NCI-H2081 treated with DMSO at 0.1 percent for 48 hours (cell line): ENCODE data around the gene PLD4.
"Not testable (repeated sequence)": the region's sequence is repeated elsewhere in the genome, so short reads cannot be mapped to it uniquely, and the experiment has no call there.

Experiments
- DNase-seq: peaks from one replicate; lab custom pipeline; 2025; lab: John Stamatoyannopoulos, UW

The PLD4 gene

DNA sequence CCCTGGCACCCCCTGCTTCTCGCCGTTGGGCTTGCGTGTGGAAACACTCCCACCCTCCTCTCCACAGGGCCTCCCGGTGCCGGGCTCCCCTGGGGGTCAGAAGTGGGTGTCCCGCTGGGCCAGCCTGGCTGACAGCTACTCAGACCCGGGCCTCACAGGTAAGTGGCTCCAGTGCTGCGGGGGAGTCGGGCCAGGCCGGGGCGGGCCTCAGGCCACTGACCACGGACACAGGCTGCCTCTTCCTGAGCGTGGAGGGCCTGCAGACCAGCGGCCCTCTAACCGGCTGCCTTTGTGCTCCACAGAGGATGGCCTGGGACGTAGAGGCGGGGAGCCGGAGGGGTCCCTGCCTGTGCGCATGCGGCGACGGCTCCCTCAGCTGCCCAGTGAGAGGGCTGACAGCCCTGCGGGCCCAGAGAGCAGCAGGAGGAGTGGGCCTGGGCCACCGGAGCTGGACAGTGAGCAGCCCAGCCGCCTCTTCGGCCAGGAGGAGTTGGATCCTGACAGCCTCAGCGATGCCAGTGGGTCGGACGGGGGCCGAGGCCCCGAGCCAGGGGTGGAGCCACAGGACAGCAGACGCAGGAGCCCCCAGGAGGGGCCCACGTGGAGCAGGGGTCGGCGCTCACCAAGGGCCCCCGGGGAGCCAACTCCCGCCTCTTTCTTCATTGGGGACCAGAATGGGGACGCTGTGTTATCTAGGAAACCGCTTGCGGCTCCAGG lies 38.5 kb upstream of the PLD4 start:
- DNase-seq = no peak

DNA sequence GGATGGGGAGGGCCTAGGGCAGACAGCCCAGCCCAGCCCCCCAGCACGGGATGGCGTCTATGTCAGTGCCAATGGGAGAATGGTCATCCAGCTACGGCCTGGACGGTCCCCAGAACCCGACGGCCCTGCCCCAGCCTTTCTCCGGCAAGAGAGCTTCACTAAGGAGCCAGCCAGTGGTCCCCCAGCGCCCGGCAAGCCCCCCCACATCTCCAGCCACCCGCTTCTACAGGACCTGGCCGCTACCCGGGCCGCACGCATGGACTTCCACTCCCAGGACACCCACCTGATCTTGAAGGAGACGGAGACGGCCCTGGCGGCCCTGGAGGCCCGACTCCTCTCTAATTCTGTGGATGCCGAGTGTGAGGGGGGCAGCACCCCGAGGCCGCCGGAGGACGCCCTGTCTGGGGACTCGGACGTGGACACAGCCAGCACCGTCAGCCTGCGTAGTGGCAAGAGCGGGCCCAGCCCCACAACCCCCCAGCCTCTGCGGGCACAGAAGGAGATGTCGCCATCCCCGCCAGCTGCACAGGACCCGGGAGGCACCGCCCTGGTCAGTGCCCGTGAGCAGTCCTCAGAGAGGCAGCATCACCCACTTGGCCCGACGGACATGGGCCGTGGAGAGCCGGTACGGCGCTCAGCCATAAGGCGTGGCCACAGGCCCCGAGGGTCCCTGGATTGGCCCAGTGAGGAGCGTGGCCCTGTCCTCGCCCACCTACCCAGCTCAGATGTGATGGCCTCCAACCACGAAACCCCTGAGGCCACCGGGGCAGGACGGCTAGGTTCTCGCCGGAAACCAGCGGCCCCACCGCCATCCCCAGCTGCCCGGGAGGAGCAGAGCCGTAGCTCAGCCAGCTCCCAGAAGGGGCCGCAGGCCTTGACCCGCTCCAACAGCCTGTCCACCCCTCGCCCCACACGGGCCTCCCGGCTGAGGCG lies 37.7 kb upstream of the PLD4 start:
- no peak for DNase-seq

DNA sequence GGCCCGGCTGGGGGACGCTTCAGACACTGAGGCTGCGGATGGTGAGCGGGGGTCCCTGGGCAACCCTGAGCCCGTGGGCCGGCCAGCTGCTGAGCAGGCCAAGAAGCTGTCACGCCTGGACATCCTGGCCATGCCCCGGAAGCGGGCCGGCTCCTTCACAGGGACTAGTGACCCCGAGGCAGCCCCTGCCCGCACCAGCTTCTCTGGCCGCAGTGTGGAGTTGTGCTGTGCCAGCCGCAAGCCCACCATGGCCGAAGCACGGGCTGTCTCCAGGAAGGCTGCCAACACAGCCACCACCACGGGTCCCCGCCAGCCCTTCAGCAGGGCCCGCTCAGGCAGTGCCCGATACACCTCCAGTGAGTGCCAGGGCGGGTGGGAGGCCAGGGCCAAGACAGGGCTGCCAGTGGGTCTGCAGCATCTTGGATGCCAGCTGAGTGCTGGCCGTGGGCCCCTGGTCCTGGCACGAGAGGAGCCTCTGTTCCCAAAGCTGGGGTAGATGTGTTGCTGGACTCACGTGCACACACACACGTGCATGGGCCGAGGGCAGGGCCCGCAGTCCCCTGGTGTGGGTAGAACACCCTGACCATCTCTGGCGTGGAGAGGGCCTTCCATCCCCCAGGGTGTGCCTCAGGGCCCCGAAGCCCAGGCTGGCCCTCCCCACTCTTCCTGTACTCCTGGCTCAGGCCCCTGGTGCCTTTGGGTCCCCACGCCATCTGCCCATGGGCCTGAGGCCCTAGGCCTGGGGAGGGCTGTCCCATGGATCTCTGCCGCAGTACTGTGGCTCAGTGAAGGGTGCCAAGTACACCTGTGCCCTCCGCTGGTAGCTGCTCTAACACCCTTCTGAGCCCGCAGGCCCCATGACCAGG lies 36.8 kb upstream of the PLD4 start:
- DNase-seq = no peak

DNA sequence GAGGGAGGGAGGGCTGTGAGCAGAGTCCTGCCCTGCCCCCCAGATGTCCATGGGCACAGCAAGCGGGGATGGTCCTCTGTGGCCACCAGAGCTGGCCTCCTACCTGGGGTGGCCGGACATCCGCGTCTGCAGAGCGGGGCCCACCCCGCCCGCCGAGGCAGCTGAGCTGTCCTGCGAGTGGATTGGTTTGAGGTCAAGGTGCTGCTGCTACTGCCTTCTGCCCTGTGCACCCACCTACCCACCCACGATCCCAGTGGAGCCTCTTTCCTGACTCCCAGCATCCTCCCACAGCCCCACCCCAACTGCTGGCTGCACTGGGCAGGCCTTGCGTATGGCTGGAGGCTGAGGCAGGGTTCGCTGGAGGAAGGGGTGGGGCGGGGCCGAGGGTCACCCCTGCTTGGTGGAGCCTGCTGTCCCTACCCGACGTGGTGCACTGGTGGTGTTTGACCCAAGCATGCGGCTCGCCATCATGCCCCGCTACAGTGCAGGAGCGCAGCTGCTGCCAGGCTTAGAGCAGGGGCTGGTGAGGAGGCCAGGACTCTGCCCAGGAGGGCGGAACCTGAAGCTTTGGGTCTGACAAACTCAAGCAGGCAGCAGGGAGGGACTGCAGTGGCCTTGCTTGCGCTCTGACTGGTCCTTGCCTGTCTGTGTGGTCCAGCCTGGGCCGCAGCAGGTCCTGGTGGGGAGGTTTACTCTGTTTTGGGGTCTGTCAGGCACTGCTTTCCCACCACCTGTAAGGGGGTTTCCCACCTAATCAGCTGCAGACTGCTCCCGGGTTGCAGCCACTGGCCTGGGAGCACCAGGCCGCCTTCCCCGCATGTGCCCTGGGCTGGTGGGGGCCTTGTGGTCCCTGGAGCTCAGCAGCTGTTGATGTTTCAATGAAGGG lies 35.9 kb upstream of the PLD4 start:
- DNase-seq = no peak

DNA sequence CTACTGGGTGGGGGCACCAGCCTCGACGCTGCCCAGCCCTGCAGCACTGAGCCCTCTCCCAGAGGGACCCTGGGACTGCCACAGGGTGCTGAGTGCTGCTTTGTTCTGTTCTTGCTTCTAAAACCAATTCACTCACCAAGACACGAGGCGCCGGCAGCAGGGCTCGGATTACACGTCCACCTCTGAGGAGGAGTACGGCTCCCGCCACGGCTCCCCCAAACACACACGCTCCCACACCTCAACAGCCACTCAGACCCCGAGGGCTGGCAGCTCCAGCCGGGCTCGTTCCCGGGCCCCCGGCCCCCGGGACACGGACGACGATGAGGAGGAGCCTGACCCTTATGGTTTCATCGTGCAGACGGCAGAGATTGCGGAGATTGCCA lies 35.3 kb upstream of the PLD4 start:
- DNase-seq = no peak

DNA sequence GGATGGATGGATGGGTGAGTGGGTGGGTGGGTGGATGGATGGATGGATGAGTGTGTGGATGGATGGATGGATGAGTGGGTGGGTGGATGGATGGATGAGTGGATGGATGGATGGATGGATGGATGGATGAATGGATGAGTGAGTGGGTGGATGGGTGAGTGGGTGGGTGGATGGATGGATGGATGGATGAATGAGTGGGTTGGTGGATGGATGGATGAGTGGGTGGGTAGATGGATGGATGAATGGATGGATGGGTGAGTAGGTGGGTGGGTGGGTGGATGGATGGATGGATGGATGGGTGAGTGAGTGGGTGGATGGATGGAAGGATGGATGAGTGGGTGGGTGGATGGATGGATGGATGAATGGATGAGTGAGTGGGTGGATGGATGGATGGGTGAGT lies 34.4 kb upstream of the PLD4 start:
- not testable (repeated sequence) for DNase-seq

DNA sequence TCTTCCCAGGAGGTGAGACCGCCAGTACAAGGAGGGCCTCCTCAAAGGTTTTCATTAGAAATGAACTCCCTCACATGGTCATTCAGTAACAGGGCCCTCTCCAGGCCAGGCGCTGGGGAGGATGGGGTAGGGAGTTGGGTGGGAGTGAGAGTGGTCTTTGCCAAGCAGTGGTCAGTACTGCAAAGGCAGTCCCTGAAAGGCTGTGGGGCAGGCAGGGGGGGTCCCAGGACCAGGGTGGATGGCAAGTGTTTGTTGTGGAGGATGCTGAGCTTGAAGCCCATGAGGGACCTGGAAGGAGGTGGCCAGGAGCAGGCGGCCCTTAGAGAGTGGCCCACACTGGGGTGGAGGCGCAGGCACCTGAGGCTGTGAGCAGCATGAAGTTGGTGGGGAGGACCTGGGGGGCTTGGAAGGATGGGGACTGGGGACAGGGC lies 33.5 kb upstream of the PLD4 start:
- no peak for DNase-seq

DNA sequence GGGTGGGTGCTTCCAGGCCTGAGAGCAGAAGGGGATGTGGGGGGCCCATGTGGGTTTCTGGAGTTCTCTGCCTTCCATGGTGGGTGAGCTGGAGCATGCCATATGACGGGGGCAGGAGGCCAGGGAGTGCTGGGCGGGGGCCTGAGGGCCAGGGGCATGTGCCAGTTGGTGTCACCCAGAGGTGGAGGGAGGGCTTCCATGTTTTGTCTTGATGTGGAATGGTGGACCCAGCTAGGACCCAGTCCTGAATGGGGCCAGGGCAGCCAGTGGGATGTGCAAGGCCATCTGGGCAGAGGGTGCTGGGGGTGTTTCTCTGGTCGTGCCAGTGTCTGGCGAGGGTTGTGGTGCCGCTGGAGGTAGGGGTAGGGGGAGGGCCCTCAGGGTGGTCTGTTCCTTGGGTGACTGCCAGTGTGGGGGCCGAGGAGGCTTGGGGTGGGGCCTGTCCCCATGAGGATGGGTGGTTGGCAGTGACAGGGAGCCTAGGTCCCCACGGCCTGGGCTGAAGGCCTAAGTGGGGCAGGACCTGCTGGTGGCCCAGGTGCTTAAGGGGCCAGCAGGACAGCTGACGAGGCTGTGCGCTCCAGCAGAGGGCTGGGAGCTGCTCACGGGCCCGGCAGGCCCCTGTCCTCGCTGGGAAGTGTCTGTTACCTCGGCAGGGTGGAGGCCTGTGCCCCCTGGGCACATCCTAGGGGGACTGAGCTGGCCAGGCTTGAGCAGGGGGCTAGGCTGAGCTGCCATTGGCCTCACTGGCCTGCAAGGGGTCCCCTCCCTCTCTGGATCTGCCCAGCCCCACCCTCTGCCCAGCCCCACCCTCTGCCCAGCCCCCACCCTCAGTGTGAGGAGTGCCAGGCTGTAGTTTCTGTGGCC lies 32.8 kb upstream of the PLD4 start:
- DNase-seq = no peak

DNA sequence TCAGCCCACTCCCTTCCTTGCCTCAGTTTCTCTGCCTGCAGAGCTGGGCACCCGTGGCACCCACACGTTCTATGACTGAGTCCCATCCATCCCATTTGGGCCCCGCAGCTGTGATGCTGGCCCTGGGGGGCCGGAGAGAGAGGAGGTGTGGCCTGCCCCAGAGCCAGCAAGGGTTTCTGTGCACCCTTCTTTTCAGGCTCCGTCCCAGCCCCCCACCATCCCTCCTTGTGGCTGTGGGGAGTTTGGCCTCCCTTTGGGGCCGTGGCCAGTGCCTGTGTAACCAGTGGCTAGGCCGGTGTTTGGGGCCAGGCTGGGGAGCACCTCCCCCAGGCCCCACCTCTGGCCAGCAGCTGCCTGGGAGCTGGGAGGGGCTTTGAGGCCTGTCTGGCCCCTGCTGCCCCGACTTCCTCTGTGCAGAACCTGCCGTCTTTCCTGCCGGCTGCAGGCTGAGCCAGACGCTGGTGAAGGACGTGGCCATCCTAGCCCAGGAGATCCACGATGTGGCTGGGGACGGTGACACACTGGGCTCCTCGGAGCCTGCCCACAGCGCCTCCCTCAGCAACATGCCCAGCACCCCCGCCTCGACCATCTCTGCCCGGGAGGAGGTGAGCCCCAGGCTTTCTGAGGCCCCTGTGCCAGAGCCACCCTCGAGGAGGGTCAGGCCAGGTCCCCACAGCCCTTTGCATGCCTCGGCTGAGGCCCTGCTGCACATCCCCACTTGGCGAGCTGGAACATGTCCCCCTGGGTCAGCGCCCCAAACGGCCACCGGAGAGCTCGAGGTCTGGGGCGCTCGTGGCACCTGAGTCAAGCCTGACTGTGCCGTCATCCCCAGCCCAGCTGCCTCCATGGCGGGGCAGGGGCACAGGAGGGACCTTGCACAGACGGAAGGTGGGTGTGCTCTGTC lies 31.9 kb upstream of the PLD4 start:
- DNase-seq = no peak

DNA sequence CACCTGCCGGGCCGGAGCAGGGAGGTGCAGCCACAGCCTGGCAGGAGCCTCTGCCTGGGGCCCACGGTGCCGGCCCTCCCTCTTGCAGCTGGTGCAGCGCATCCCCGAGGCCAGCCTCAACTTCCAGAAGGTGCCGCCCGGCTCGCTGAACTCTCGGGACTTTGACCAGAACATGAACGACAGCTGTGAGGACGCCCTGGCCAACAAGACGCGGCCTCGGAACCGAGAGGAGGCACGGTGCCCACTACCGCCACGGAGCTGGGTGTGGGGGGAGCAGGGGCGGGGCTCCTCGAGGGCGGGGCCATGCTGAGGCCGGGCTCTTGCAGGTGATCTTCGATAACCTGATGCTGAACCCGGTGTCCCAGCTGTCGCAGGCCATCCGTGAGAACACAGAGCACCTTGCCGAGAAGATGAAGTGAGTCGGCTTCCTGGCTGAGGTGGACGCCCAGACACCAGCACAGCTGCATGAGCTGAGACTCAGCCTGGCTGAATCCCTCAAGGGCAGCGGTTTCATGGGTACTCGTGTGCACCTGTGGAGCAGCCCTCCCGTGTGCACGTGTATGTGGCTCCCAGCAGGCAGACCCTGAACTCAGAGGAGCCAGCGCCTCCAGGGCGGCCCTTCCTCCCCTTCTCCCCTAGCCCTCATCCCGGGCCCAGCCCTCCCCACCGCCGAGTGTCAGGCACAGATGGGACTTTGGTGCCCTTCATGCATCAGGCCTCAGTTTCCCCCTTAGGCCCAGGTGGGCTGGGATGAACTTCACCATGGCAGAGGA lies 31.1 kb upstream of the PLD4 start:
- DNase-seq = no peak

DNA sequence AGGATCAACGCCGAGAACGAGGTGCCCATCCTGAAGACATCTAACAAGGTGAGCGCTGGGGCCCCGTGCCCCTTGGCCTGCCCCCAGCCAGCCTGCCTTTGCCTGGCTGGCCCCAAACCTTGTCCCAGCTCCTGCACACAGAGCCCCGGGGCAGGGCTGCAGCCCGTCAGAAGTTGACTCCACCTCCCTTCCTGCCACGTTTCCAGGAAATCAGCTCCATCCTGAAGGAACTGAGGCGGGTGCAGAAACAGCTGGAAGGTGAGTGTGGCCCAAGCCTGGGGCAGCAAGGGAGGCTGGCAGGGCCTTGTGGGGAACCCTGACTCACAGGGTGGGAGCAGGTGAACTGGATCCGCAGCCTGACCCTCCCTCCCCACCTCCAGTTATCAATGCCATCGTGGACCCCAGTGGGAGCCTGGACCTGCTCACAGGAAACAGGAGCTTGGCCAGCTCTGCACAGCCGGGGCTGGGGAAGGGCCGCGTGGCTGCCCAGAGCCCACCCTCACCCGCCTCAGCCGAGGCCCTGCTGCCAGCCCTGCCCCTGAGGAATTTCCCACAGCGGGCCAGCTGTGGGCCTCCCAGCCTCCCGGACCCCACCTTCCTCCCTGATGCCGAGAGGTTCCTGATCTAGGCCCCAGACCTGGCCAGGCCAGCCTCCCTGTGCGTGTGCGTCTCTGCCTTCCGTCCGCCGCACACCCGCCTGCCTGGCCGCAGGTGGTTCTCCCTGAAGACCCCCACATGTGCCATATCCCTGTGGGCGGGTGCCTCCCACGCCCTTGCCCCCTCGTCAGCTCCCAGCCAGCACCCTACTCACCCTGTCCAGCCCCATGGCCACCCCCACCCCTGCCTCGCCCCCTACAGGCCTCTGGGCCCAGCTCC lies 30.1 kb upstream of the PLD4 start:
- DNase-seq = no peak

DNA sequence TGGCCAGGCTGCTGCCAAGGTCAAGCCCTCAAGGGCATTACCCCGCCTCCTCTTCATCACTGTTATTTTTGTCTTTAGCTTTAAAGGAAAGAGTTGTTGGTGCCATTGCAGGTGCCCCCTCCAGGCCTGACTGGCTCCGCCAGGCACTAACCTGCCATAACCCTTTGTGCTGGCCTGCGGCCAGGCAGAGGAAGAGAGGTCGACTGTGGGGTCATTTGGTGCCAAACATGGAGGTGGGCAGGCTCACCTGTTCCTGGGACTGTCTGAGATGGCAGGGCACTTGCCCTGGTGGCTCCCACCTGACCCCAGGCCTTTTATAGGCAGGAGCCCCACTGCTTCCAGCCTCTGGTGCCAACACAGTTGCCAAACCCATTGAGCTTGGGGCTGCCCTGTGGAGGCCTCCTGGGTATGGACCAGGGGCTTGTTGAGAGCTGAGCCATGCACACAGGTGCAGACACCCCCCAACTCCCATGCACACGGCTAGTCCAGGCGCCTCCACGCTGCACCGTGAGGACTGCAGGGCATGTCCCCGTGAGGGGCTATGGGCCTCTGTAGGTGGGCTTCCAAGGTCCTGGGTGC lies 29.4 kb upstream of the PLD4 start:
- no peak for DNase-seq

DNA sequence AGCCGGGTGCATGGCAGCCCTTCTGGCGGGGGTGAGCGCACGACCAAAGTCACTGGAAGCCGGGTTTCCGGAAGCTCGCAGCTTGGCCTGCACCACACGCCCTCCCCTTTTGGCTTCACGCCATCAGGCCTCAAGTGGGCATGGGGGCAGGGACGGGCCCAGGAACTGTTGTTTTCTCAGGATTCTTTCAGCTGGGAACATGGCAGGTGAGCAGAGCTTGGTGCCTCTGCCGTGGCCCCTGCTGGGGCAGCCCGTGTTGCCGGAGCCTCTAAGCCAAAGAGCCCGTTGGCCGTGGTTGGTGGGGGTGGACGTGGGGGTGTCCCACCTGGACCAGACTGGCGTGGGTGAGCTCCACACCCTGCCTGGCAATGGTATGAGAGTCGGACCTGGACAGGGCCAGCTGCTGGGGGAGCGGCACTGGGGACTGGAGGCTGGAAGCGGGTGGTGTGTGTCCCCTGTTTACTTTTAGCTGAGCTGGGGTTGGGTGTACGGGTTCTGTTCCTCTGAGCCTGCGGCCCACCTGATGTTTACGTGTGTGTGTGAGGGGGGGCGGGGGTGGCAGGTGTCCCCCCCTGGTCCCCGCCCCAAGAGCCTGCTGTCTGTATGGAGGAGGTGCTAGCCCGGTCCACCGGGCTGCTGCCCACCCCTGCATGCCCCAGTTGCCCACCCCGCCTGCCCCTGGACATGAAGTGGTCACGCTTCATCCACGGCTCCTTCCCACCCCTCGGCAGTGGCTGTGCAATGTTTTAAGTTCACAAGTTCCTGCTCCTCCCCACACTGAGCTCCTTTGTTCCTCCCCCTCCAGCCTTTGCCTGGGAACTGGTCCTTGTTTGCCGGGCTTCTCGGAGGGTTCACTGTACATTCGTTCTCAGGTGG lies 28.7 kb upstream of the PLD4 start:
- DNase-seq = no peak

DNA sequence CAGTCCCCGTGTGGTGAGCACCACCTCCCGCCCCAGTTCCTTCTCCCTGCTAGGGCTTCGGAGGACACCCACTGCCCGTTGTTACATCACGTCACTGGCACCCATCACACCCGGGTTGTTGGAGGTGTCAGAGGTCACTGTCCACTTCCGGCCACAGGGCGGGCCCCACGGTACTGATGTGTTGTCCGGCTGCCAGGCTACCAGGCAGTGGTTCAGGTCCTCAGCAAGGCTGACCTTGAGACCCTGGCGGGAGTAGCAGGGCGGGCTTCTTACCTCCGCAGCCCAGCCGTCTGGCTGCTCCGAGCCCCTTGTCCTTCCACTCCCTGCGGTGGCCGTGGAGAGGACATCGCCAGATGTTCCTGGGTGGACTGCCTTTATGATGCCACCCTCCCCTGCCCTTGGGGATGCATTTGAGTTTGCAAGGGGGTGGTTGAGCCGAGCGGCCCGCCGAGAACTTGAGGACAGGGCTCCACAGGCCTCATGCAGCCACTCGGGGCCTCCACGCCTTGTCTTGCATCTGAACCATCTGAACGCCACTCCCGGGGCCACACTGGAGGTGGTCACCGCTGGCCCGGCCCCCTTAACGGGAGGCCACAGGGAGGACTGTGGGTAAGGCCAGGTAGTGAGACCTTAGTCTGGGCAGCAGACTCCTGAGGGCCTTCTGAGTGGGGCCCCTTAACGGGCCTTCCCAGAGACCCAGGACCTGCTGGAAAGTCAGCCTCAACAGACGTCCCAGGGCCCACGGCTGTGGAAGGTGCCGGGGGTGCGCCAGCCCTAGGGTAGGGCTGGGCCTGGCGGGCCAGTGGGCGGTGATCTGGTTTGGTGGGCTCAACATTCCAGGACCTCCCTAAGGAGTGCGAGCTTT lies 27.1 kb upstream of the PLD4 start:
- no peak for DNase-seq

DNA sequence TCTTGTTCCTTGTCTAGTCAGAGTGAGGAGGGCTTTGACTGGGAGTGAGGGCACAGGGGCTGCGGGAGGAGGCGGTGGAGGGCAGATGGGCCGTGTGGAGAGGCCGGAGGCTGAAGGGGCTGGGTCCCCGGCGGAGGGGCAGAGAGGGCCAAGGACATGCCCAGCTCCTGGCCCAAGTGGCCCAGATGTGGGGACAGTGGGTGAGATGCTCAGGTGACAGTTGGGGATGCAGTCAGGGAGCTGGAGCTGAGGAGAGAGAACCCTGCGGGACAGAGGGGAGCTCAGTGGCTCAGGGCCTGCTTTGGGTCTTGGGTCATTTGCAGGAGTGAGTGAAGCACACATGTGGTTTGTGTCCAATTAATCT lies 26.5 kb upstream of the PLD4 start:
- no peak for DNase-seq
